ENCODE measurements around the gene CDC25A.

DNA sequence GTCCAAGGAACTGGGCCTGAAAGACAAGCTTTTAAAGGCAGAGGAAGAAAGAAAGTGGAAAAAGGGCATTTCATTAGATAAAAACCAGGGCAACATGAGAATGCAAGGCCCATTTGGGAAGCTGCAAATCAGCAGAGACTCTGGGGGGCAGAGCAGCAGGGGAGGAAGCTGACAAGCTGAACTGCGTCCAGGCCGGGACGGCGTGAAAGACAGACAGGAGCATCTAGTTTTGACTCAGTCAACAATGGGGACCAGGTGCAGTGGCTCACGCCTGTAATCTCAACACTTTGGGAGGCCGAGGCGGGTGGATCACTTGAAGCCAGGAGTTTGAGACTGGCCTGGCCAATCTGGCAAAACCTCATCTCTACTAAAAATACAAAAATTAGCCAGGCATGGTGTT, 69.9 kb downstream of the CDC25A start:
- TF ChIP-seq, protein P1, sequence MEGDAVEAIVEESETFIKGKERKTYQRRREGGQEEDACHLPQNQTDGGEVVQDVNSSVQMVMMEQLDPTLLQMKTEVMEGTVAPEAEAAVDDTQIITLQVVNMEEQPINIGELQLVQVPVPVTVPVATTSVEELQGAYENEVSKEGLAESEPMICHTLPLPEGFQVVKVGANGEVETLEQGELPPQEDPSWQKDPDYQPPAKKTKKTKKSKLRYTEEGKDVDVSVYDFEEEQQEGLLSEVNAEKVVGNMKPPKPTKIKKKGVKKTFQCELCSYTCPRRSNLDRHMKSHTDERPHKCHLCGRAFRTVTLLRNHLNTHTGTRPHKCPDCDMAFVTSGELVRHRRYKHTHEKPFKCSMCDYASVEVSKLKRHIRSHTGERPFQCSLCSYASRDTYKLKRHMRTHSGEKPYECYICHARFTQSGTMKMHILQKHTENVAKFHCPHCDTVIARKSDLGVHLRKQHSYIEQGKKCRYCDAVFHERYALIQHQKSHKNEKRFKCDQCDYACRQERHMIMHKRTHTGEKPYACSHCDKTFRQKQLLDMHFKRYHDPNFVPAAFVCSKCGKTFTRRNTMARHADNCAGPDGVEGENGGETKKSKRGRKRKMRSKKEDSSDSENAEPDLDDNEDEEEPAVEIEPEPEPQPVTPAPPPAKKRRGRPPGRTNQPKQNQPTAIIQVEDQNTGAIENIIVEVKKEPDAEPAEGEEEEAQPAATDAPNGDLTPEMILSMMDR (IDR thresholded peaks at IDR 0.05), result no peak
- TF ChIP-seq POLR2A (IDR thresholded peaks at IDR 0.05) (no peak), POLR2AphosphoS5 (IDR thresholded peaks at IDR 0.05) (no peak), EP300 (IDR thresholded peaks at IDR 0.05) (no peak)
